Left renal cortex interstitium (tissue), 4 donors: ENCODE data around the gene AGRP. TPM values are rescaled to one million over a fixed set of nuclear protein-coding genes. Genes with fewer than 3 reads are reported as not detected.

Experiments
- DNase-seq, 4 donors: peaks; one replicate each; pipeline ENCODE4 v3.0.0-alpha.2; 2013; ENCODE audit warnings: low read depth in 4 of 4, low spot score in 2 of 4, missing footprints in 1 of 4
- polyA plus RNA-seq, 4 donors: library from polyadenylated mRNA; unstranded; fragments of 120-200 nt; gene quantifications; one replicate each; pipeline ENCODE4 v1.2.1, GENCODE V29; 2013; ENCODE audit not compliant: insufficient read length in 4 of 4

The AGRP gene
- polyA plus RNA-seq, 4 donors, result 0.18 to 0.47 (median 0.39) TPM; not detected in 1

DNA sequence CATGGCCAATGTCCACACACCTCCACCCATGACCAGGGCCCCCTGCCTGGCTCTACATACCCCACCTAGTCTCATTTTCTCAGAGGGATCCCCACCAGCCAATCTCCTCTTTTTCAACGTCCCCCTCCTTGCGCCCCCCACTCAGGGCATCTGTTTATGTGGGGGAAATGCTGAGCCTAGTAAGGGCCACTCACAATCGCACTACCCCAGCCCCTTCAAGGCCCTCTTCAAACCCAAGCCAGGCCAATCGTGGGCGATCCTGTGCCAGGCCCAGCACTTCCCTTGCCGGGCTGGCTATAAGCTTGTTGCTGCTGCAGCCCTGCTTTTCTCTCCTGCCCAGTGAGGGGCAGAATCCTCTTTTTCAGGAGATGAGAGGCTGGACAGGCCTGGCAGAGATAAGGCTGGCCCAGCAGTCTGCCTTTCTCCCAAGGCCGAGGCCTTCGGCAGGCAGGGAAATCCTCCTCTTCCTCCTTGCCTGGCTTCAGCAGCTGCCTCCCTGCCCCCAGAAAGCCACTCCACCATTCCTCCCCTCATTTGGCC, 36.3 kb downstream of the AGRP start:
- no peak for DNase-seq

DNA sequence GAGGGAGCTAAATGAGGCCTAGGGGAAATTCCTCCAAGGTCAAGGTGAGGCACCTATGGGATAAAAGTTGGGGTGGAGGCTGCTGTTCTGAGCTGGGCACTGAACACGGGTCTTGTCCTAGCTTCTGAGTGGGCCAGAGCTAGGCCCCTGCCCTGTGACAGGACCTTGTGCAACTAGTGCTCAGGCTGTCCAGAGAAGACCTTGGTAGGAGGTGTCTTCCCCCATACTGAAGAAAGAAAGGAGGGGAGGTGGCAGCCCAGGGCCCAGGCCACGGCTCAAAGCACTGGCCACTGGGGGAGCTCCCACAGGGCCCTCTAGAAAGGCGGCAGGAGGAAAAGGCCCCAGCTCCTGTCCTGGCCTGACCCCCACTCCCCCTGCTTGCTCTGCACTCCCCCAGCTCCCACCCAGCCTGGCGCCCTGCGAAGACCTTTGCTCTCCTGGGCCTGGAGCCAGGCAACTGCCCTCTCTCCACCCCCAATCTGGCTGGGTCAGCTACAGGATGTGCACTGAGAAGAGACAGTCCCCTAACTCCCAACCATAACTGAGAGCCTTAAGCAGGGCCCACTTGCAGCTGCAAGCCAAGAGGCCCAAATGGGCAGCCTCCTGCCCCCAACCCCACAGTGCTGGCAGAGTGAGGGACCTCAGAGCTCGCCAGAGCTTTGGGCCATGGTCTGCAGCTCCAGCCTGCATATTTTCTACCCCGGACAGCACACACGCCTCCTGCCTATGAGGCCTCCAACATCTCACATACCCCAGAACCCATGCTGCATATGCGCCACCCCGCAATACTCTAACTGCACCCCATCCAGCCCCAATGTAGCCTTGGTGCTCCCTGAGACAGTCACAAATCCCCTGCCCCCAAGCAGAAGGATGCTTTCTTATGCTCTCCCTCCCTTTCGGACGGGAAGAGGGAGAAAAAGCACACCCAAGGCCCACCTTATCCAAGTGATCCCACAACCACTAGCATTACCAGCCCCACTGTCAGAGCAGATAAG, 37.1 kb downstream of the AGRP start:
- no peak for DNase-seq

DNA sequence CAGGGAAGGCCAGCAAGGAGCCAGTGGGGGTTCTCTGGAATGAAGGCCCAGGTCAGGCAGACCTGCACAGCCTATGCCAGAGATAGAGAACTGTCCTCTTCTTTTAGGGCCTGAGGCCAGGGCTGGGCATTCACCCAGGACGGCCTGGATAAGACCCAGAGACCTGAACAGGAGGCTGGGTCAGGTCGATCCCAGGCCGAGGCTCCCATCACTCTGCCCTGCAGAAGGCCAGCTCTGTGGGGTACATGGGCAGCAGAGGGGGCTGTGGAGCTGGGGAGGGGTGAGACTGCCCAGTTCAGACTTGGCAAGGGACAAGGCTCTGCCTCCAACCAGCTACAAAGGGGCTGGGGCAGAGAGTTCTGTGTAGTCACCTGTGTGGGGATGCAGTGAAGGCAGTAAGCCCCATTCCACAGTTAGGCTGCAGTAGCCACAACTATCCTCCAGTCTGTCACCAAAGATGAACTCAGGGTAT, 37.9 kb downstream of the AGRP start:
- DNase-seq, result no peak

DNA sequence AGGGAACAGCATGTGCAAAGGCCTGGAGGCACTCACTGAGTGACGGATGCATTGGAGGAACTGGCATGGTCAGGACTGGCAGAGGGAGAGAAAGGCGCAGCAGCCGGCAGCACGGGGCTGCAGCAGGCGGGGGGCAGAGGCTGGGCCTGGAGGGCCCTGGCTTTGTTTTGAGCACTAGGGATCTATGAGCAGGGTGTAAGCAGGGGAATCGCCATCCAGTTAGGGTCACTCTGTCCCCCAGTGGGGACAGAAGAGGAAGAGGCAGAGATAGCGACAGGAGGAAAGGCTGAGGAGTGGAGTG, 38.3 kb downstream of the AGRP start:
- DNase-seq, result no peak

DNA sequence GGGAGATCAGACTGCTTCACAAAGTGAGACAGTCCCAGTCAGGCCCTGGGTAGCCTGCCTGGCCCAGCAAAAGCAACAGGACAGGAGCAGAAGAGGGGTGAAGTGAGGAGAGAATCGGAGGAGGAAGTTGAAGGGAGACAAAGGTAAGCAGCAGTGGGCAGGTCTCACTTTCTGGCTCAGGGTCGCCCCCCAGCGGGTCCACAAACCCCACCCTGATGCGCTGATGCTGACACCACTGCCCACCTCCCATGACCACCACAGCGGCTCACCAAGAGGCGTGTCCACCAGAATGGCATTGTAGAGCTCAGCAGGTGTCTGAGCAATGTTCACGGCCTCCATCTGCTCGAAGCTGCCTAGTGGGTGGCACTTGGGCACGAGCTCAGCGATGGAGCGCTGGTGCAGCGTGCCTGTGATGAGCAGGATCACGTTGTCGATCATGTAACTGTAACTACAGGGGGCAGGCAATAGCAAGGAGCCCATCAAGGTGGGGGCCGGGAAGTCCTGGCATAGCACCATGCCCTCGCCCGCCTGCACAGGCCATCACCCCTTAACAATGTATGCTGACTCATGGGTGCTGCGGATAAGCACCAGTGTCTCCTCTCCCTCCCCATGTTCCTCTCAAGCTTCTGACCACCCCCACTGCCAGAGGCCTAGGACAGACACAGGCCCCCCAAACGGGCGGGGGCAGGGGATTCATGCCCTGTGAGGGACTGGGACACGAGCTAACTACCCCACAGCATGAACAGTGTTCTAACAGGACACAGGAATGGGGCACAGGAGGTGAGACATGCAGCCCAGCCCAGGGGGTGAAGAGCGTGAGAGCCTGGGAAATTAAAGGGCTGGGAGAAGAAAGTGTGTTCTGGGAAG, 38.9 kb downstream of the AGRP start:
- no peak for DNase-seq

DNA sequence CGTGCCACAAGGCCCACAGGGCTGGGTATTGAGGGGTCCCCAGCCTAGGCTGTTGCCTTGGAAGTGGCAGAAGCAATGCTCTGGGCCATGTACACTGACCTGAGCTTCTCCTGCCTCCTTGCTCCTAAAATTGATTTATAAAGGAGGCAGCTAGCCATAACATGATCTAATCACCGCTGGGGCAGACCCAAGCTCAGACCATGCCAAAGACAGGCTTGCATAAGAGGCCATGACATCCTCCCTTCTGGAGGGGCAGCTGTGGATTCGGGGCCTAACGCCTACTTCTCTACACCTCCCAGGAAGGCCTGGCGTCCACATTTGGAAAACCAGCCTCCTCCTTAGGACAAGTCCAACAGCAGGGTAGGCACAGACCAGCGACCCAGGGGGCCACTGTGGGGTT, 40.1 kb downstream of the AGRP start:
- no peak for DNase-seq

DNA sequence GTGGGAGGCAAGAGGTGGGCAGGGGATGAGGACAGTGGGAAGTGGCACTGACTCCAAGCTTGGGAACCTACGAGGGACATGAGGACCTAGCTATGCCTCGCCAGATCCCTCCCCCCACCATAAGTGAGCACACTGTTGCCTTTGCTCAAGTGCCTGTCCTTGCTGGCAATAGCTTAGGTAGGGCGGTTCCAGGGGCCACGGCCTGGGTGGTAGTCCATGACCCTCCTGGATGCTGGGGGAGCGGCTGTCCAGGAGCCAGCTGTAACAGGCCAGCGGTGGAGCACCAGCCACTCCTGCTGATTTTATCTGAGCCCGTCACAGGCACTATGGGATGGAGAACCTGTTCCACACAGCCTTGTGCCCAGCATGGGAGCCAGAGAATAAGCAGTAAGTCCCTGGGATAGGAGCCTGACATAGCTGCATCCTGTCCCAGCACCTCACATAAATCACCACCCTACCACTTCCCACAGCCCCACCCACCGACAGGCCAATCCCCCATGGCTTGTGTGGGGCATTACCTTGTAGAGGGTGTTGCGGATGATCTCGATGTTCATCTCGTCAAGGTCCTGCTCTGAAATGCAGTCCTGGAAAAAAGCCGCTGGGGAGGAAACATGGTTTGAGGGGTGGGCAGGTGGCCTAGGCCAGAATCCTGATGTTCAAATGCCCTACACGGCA, 40.6 kb downstream of the AGRP start:
- DNase-seq, result no peak

DNA sequence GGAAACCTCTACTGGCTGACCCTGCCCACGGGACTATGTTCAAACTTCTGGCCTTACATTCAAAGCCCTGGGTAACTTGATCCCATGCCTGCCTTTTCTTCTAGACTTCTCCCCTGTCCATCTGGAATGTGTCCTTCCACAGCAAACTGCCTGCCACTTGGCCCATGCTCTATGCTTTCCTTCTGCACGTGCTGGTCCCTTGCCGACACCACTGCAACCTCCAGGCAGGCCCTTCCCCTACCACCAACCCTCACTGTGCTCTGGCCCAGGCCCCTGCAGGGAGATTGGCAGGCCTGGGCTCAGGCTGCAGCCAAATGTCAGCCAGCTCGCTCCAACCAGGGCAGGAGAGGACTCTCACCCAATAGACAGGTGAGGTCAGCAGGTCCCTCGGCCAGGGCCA, 41.4 kb downstream of the AGRP start:
- no peak for DNase-seq

DNA sequence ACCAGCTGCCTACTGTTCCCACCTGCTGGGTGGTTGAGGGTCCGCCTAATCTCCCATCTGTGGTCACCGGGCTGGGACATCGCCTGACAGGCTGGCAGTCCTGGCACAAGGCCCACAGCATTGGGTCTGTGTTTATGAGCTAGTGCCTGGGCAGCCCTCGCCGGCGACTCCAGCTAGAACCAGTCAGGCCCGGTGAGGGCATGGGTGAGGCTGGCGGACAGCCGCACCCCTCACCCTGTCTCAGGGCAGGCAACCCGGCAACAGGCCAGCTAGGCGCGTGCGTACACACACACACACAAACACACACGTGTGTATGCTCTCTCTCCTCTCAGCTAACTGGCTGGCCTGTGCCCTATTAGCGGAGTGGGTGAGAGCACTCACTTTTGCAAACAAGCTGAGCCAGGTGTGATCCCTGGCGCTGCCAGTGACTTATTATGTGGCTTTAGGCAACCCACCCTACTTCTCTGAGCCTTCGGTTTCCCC, 42.0 kb downstream of the AGRP start:
- no peak for DNase-seq

DNA sequence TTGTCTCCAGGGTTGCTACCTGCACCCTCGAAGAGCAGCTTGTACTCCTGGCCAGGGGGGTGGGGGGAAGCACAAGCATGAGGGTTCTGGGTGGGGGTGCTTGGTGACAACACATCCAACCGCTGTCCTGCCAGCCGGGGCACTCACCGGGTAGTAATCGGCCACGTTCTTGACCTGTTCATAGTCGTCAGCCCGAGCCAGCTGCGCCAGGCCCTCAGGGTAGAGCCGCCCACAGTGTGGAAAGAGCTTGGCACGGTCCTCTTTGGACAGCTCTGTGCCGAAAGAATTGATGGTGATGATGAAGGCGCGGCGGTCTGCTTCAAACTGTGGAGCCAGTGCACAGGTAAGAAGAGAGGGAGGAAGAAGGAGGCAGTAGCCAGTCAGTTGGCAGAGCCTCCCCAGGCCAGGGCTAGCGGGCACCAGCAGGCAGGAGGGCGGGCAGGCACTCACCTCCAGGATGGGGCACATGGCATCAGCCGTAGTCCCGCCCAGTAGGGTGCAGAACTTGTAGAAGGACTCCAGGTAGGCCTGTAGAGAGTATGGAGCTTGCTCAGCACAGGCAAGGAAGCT, 44.4 kb downstream of the AGRP start:
- no peak for DNase-seq

DNA sequence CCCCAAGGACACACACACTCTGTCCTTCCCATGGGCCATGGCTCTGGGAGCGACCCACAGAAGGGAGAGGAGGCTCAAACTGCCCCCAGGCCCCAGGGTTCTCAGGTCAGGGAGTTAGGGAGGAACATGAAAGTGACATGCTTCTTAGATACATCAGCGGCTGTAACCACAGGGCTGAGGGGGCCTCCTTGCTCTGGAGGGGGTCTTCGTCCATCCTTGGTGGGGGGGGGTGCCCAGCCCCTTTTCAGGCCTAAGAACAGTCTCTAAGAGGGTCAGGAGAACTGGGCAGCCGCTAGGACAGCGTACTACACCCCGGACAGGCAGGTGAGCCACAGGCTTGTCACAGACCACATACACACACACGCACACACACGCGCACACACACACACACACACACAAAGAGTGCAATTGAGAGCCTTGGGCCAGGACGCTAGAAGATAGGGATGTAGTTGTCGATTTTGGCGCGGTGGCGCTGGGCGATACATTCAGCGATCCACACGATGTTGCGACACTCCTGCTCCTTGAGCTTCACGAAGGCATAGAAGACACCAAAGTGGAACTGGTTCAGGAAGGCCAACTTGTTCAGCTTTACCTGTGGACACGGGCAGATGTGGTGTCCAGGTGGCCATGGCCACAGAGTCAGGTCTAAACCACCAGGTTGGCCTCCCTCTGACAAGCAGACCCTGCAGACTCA, 45.1 kb downstream of the AGRP start:
- no peak for DNase-seq

DNA sequence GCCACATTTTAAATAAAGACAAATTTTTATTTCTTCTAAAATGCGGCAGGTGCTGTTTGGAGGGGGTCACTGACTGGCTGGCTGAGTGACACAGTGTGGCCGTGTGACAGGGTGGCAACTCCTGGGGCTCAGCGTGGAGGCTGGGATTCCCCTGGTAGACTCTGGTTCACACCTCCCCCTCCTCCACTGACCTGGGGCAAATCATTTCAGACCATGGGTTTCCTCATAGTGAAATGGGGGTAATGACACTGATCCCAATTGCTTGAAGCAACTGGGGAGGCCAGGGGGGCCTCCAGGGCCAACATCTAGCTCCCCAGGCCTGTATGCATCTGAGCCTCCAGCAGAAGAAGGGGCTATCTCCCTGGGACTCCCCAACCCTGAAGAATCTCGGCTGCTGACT, 45.8 kb downstream of the AGRP start:
- DNase-seq, result no peak

DNA sequence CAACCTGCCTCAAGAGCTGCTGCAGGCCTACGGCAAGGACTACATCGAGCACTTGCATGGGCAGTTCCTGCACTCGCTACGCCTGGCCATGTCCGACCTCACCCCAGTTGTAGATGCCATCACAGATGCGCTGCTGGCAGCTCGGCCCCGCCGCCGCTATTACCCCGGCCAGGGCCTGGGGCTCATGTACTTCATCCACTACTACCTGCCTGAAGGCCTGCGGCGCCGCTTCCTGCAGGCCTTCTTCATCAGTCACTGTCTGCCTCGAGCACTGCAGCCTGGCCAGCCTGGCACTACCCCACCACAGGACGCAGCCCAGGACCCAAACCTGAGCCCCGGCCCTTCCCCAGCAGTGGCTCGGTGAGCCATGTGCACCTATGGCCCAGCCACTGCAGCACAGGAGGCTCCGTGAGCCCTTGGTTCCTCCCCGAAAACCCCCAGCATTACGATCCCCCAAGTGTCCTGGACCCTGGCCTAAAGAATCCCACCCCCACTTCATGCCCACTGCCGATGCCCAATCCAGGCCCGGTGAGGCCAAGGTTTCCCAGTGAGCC, 46.6 kb downstream of the AGRP start:
- DNase-seq, result no peak

DNA sequence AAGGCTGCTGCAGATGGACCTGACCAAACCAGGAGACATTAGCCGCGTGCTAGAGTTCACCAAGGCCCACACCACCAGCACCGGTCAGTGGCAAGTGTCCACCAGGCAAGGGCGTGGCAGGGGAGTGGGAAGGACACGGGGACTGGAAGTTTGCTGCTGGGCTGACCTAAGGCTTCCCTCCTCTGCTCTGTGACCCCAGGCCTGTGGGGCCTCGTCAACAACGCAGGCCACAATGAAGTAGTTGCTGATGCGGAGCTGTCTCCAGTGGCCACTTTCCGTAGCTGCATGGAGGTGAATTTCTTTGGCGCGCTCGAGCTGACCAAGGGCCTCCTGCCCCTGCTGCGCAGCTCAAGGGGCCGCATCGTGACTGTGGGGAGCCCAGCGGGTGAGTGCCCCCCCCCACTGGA, 47.6 kb downstream of the AGRP start:
- no peak for DNase-seq

DNA sequence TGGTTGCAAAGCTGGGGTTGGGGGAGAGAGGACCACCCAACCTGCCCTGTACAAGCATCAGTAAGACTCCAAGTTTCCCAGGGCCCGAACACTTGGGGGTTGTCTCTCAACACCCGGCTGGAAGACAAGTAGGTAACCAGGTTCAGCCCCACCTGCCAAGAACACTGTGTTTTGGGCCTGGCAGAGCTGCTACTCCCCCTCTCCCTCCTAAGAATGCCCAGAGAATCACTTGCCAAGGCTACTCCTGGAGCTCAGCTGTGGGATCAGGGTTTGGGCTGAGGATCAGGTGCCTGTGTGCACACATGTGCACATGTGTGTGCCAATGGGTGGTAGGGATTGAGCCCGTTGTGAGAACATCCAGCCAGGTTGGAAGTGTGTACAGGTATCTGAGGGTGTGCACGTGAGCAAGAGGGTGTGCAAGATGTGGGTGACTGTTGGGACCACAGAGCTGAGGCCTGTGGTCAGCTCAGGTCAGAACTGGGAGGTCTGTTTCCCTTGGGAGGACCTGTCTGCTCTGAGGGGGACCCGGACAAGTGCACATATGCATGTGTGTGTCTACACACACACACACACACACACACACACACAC, 50.1 kb downstream of the AGRP start:
- DNase-seq, result no peak
